Measurements from ENCODE around the gene URI1. TPM values are rescaled to one million over a fixed set of nuclear protein-coding genes. Genes with fewer than 3 reads are reported as not detected.
"Not testable (repeated sequence)": the region's sequence is repeated elsewhere in the genome, so short reads cannot be mapped to it uniquely, and the experiment has no call there.

The URI1 gene
- total RNA-seq, 1 donor from 2014 or later = 61.7 TPM

DNA sequence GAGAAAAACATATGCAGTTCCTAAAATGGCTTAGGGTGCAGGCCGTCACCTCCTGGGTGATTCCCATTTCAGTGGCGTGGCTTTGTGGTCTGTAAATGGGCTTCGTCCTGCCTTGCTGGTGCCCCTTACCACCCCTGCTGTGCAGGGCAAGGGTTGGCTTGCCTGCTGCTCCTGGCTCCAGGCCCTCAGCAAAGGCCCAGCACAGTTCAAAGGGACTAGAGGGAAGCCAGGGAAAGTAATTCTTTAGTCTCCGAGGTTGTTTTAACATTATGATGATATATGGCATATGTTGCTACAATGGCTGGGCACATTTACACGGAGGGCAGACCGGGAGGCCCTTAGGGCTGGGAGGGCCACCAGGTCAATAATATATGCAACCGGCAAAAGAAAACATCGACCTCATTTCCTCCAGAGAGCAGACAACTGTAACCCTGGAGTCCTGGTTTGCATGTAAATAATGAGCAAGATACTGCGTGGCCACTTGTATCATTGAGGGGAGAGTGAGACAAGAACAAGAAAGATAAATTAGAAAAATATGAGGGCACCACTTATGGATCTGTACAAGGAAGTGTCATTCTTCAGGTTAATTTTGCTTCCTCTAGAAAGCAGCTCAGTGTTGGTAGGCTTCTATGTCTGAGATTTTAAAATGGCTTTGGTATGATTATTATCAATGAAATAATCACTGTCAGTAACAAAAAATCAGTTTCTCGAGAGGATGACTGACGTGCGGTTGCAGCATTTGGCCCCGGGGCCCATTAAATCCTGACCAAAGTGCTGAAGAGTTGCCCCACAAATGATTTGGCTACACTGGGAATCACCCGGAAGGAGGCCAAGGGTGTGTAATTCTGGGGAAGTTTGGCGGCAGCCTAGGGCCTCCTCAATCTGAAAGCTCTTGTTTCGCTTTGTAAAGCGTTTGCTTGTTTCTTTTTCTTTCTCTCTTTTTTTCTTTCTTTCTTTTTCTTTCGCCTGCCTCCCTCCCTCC lies 32.8 kb upstream of the URI1 start:
- H3K27ac Mint-ChIP-seq = no peak overlapping the region
- TF ChIP-seq, protein P1, sequence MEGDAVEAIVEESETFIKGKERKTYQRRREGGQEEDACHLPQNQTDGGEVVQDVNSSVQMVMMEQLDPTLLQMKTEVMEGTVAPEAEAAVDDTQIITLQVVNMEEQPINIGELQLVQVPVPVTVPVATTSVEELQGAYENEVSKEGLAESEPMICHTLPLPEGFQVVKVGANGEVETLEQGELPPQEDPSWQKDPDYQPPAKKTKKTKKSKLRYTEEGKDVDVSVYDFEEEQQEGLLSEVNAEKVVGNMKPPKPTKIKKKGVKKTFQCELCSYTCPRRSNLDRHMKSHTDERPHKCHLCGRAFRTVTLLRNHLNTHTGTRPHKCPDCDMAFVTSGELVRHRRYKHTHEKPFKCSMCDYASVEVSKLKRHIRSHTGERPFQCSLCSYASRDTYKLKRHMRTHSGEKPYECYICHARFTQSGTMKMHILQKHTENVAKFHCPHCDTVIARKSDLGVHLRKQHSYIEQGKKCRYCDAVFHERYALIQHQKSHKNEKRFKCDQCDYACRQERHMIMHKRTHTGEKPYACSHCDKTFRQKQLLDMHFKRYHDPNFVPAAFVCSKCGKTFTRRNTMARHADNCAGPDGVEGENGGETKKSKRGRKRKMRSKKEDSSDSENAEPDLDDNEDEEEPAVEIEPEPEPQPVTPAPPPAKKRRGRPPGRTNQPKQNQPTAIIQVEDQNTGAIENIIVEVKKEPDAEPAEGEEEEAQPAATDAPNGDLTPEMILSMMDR (IDR thresholded peaks at IDR 0.05; ENCODE audit: unreplicated experiment) = no peak
- DNase-seq (ENCODE audit: low spot score in 2 of 2, unreplicated experiment in 2 of 2) = no peak
- no peaks in the 10 kb centered on the region for H3K9me3 Mint-ChIP-seq
- no peak overlapping the region for H3K4me3 Mint-ChIP-seq
- H3K27me3 Mint-ChIP-seq (ENCODE audit: low read depth) = peaks cover 6% of the 10 kb centered on the region
- H3K36me3 Mint-ChIP-seq = no peaks in the 10 kb centered on the region
- no peaks in the 10 kb centered on the region for H3K4me1 Mint-ChIP-seq

GRCh38 chr19:29914933-29915332 lies 27.1 kb upstream of the URI1 start:
- H3K9me3 Mint-ChIP-seq = no peaks in the 10 kb centered on the region
- no peak overlapping the region for H3K27ac Mint-ChIP-seq

GRCh38 chr19:29915832-29916231 lies 26.2 kb upstream of the URI1 start:
- not testable (repeated sequence) for H3K27ac Mint-ChIP-seq; DNase-seq (ENCODE audit: low spot score in 2 of 2, unreplicated experiment in 2 of 2); H3K4me1 Mint-ChIP-seq; H3K36me3 Mint-ChIP-seq; H3K4me3 Mint-ChIP-seq; H3K9me3 Mint-ChIP-seq
- H3K27me3 Mint-ChIP-seq (ENCODE audit: low read depth) = peaks cover 36% of the 10 kb centered on the region

More at GRCh38 chr19:29914933-29915332, 27.1 kb upstream of the URI1 start:
- H3K36me3 Mint-ChIP-seq = no peaks in the 10 kb centered on the region
- H3K4me3 Mint-ChIP-seq = no peak overlapping the region
- no peaks in the 10 kb centered on the region for H3K4me1 Mint-ChIP-seq
- peaks cover 37% of the 10 kb centered on the region for H3K27me3 Mint-ChIP-seq (ENCODE audit: low read depth)
- TF ChIP-seq, protein P1 (IDR thresholded peaks at IDR 0.05; ENCODE audit: unreplicated experiment) = no peak
- no peak for DNase-seq (ENCODE audit: low spot score in 2 of 2, unreplicated experiment in 2 of 2)

- no peaks in the 10 kb centered on the region for H3K9me3 Mint-ChIP-seq
- TF ChIP-seq, protein P1 (IDR thresholded peaks at IDR 0.05; ENCODE audit: unreplicated experiment) = no peak
- H3K27ac Mint-ChIP-seq = no peak overlapping the region
- DNase-seq (ENCODE audit: low spot score in 2 of 2, unreplicated experiment in 2 of 2) = no peak
- no peak overlapping the region for H3K4me3 Mint-ChIP-seq
- H3K36me3 Mint-ChIP-seq = no peaks in the 10 kb centered on the region
- H3K4me1 Mint-ChIP-seq = no peaks in the 10 kb centered on the region
- H3K27me3 Mint-ChIP-seq (ENCODE audit: low read depth) = peaks cover 31% of the 10 kb centered on the region
Measured at GRCh38 chr19:29917911-29918310, 24.1 kb upstream of the URI1 start.

- Mint-ChIP-seq H3K4me1 (no peaks in the 10 kb centered on the region), H3K27me3 (ENCODE audit: low read depth) (peaks cover 31% of the 10 kb centered on the region), H3K4me3 (no peak overlapping the region), H3K9me3 (no peaks in the 10 kb centered on the region), H3K27ac (no peak overlapping the region), H3K36me3 (no peaks in the 10 kb centered on the region)
- DNase-seq (ENCODE audit: low spot score in 2 of 2, unreplicated experiment in 2 of 2) = no peak
- TF ChIP-seq, protein P1 (IDR thresholded peaks at IDR 0.05; ENCODE audit: unreplicated experiment) = no peak
Measured at GRCh38 chr19:29918891-29919290, 23.1 kb upstream of the URI1 start.

DNA sequence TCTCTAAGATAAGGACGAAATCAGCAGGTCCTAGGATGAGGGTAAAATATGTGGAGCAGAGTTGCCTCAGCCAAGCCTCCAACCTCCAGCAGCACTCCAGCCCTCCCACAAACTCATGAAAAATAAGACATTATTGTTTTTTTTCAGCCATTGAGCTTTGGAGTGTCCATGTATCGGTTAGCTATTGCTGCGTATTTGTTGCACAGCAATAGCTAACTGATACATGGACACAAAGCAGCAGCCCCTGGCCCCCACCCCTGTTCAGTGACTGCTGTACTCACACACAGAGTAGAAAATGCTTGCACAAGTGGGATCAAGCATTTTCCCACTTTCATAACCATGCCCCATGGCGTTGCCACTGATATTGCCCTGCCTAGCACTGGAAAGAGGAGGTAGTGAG lies 19.1 kb upstream of the URI1 start:
- DNase-seq (ENCODE audit: low spot score in 2 of 2, unreplicated experiment in 2 of 2) = no peak
- H3K36me3 Mint-ChIP-seq = no peaks in the 10 kb centered on the region
- TF ChIP-seq, protein P1 (IDR thresholded peaks at IDR 0.05; ENCODE audit: unreplicated experiment) = no peak
- H3K9me3 Mint-ChIP-seq = no peaks in the 10 kb centered on the region
- H3K27ac Mint-ChIP-seq = no peak overlapping the region
- no peaks in the 10 kb centered on the region for H3K4me1 Mint-ChIP-seq
- no peak overlapping the region for H3K4me3 Mint-ChIP-seq
- peaks cover 18% of the 10 kb centered on the region for H3K27me3 Mint-ChIP-seq (ENCODE audit: low read depth)

Measured in mesothelial cell of epicardium (in vitro differentiated cells).